ENCODE measurements around the gene NKAPD1. TPM values are rescaled to one million over a fixed set of nuclear protein-coding genes. Genes with fewer than 3 reads are reported as not detected.

NKAPD1 gene
- 10 to 100 TPM; 22.9 to 24.7 TPM for total RNA-seq
- polyA plus RNA-seq (2013, experiment 1 of 2) = 23.0 TPM
- polyA plus RNA-seq (2013, experiment 2 of 2) = 22.6 TPM
- long read RNA-seq, experiment 1, transcript NKAPD1-202 (6 exons, 3,669 nt) = major isoform, 8 of 23 reads
- long read RNA-seq, experiment 1, partial matches to known transcripts = 3 of 23 reads
- long read RNA-seq, experiment 1, other reads (novel, unspliced or antisense) = 12 of 23 reads
- long read RNA-seq, experiment 2, transcript NKAPD1-202 (6 exons, 3,669 nt) = major isoform, 14 of 28 reads
- long read RNA-seq, experiment 2, partial matches to known transcripts = 4 of 28 reads
- long read RNA-seq, experiment 2, other reads (novel, unspliced or antisense) = 6 of 28 reads
- long read RNA-seq, experiment 3, transcript NKAPD1-202 (6 exons, 3,669 nt) = major isoform, 19 of 37 reads
- long read RNA-seq, experiment 3, partial matches to known transcripts = 6 of 37 reads
- long read RNA-seq, experiment 3, other reads (novel, unspliced or antisense) = 7 of 37 reads
- long read RNA-seq, experiment 4, transcript NKAPD1-202 (6 exons, 3,669 nt) = major isoform, 22 of 43 reads
- long read RNA-seq, experiment 4, partial matches to known transcripts = 6 of 43 reads
- long read RNA-seq, experiment 4, other reads (novel, unspliced or antisense) = 9 of 43 reads

DNA sequence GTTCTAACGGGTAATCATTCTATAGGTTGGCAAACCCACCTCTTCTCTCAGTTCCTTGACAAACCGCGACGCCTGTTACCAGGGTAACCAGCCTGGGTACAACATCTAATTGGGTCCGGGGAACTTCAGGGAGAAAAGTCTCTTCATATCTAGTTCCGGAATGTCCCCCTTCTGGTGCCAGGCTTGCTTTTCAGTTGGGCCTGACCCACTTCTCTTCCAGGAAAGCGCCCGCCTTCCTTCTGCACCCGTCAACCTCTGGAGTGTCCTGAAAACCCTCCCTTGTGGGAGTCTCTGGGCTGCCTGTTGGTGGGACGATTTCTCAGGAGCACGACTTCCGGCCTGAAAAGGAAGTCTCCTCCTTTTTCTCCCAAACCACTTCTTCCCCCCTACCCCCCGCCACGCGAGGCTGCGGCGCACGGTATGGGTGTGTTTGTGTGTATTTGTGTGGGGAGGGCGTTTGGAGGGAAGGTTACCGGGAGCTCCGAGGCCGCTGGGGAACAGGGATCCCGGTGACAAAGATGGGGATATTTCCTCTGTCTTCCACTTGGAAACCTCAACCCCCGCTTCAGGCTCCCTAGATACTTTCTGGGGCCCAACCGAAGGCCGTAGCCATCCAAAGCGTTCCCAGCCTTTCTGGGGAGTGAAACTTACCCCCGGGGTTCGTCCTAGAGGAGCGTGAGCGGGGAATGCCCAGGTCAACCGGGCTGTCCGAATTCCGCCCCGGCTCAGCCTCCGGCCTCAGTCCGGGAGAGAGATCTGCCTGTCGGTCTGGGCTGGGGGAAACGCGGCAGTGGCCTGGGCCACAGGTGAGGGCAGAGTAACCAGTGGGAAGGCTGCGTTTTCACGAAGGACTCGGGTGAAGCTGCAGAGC lies at the start of gene NKAPD1, which contains the start of gene PIH1D2:
Gene NKAPD1 (plus strand): TSS at position 359 of the 871 bp plus-strand sequence. CDS start 1,276 bp downstream, outside the sequence.
Gene PIH1D2 (minus strand): TSS at position 77 of the 871 bp plus-strand sequence. CDS start 843 bp downstream, outside the sequence.
- Histone ChIP-seq H3K27me3 (ENCODE audit: control insufficient read depth, insufficient read depth, low read length, poor library complexity, severe bottlenecking) (no peaks in the 10 kb centered on the region), H3K9me3 (ENCODE audit: control insufficient read depth, low read length) (no peaks in the 10 kb centered on the region), H3K4me3 (ENCODE audit: low read length) (peak within 1 kb of the TSS; percentile 98), H3K27ac (ENCODE audit: low read depth, low read length) (peak within 1 kb of the TSS; percentile 86), H3K36me3 (ENCODE audit: control insufficient read depth, insufficient read depth, low read length) (peaks cover 32% of the 10 kb centered on the region), H3K9ac (ENCODE audit: extremely low read depth, low read length, poor library complexity, severe bottlenecking) (peak within 1 kb of the TSS; percentile 90), H3K4me1 (ENCODE audit: control insufficient read depth, insufficient read depth, low read length) (peaks cover 9% of the 10 kb centered on the region)
- DNase-seq = peak; percentile 93
- Mint-ChIP-seq H3K27ac (peak within 1 kb of the TSS; percentile 100), H3K9me3 (no peaks in the 10 kb centered on the region), H3K4me1 (peaks cover 18% of the 10 kb centered on the region), H3K27me3 (ENCODE audit: insufficient read depth) (no peaks in the 10 kb centered on the region), H3K4me3 (peak within 1 kb of the TSS; percentile 97), H3K36me3 (ENCODE audit: low read depth) (peaks cover 20% of the 10 kb centered on the region)
- 0 to 1% methylated on average over 10 to 43 of the region's 43 CpGs for WGBS, 2 experiments (ENCODE audit: insufficient coverage in 1 of 2, insufficient read length in 1 of 2)
- TF ChIP-seq, protein P1, sequence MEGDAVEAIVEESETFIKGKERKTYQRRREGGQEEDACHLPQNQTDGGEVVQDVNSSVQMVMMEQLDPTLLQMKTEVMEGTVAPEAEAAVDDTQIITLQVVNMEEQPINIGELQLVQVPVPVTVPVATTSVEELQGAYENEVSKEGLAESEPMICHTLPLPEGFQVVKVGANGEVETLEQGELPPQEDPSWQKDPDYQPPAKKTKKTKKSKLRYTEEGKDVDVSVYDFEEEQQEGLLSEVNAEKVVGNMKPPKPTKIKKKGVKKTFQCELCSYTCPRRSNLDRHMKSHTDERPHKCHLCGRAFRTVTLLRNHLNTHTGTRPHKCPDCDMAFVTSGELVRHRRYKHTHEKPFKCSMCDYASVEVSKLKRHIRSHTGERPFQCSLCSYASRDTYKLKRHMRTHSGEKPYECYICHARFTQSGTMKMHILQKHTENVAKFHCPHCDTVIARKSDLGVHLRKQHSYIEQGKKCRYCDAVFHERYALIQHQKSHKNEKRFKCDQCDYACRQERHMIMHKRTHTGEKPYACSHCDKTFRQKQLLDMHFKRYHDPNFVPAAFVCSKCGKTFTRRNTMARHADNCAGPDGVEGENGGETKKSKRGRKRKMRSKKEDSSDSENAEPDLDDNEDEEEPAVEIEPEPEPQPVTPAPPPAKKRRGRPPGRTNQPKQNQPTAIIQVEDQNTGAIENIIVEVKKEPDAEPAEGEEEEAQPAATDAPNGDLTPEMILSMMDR (conservative IDR thresholded peaks at IDR 0.05) = peak; percentile 44

DNA sequence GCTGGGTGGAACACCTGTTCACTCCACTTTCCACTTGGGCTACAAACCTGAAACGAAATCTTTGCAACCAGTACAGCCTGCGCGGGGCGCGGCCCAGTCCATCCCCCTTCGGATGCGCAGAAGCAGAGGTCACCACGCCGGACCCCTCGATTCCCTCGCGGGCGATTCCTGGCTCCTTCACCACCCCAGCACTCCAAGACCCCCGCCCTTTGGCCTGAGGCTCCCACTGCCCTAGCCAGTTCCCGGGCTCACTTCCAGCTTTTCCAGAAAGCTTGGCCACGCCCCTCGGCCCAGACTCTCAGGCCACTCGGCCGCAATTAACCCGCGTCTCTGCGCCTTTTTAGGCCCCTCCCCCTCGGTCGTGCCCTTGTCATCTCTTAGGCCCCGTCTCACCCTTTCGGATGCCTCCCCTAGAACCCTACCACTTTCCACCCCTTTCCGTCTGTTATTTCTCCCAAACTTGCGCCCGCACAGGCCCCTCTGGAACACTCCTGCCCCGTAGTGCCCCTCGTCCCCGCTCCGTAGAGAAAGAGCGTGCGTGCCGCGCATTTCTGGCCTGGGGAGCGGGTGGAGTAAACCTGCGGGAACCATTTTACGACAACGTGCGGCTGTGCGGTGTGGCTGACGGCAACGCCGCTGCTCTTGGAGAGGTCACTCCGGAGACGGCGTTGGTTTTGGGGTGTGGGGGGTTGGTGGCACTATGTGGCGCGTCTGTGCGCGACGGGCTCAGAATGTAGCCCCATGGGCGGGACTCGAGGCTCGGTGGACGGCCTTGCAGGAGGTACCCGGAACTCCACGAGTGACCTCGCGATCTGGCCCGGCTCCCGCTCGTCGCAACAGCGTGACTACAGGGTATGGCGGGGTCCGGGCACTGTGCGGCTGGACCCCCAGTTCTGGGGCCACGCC lies 49.1 kb upstream of the NKAPD1 start, which contains the start of gene DLAT:
Gene DLAT (plus strand): TSS at position 636 of the 906 bp plus-strand sequence. CDS start 65 bp downstream, at position 701.
- Histone ChIP-seq H3K27me3 (ENCODE audit: control insufficient read depth, insufficient read depth, low read length, poor library complexity, severe bottlenecking) (no peaks in the 10 kb centered on the region), H3K4me3 (ENCODE audit: low read length) (peak within 1 kb of the TSS; percentile 96), H3K4me1 (ENCODE audit: control insufficient read depth, insufficient read depth, low read length) (no peaks in the 10 kb centered on the region), H3K36me3 (ENCODE audit: control insufficient read depth, insufficient read depth, low read length) (peaks cover 23% of the 10 kb centered on the region), H3K9ac (ENCODE audit: extremely low read depth, low read length, poor library complexity, severe bottlenecking) (peak within 1 kb of the TSS; percentile 81), H3K9me3 (ENCODE audit: control insufficient read depth, low read length) (no peaks in the 10 kb centered on the region), H3K27ac (ENCODE audit: low read depth, low read length) (peak within 1 kb of the TSS; percentile 86)
- Mint-ChIP-seq H3K4me1 (peaks cover 4% of the 10 kb centered on the region), H3K9me3 (peaks cover 2% of the 10 kb centered on the region), H3K4me3 (peak within 1 kb of the TSS; percentile 98), H3K27me3 (ENCODE audit: insufficient read depth) (no peaks in the 10 kb centered on the region), H3K36me3 (ENCODE audit: low read depth) (peaks cover 25% of the 10 kb centered on the region), H3K27ac (peak within 1 kb of the TSS; percentile 100)
- TF ChIP-seq, protein P1 (conservative IDR thresholded peaks at IDR 0.05) = no peak
- WGBS, 2 experiments (ENCODE audit: insufficient coverage in 1 of 2, insufficient read length in 1 of 2) = 0% methylated on average over 20 to 71 of the region's 71 CpGs
- DNase-seq = peak; percentile 98
